Activated CD4-positive, CD25-positive, alpha-beta regulatory T cell treated with anti-CD3 and anti-CD28 coated beads, Interleukin-2, amount 50 U/mL, for 72 hours (primary cell): Measurements from ENCODE around the gene PDXDC1.
A peak's percentile ranks its signal among the peaks of the same experiment; 100 is the strongest.
"Not testable (repeated sequence)": the region's sequence is repeated elsewhere in the genome, so short reads cannot be mapped to it uniquely, and the experiment has no call there.

ENCODE experiments used
- DNase-seq: peaks from one replicate; pipeline ENCODE4 v3.0.0; 2021

Gene PDXDC1

DNA sequence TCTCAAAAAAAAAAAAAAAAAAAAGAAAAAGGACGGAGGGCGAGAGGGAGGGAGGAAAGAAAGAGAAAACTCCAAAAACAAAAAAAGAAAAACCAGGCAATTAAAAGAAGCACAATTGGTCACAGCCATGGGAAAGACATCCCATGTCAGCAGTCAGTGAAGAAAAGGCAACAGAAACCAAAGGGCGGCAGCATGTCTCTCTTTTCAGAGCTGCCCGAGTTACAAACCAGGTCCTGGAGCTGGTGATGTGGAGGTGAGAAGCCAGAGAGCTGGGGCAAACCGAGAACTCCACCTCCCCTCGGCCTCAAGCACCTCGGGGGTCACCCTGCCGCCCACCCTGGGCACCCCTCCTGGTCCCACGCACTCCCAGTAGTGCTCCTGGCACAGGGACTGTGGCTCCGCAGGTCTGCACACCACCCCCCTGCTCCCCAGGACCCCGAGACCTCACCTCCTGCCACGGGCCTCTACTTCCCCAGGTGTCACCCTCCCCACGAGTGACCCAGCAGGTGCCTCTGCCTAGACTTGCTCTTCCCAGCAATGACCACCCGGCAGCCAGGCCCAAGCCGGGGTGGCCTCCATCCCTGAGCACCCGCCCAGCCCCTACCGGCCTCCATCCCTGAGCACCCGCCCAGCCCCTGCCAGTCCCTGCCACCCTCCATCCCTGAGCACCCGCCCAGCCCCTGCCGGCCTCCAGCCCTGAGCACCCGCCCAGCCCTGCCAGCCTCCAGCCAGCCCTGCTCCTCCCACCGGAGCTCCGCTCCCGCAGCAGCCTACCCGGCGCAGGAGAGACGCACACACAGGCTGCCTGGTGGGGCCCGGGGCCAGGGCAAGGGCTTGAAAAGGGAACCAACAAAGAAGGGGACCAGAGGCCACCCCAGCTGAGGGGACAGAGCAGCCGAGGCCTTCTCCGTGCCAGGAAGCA, 165.9 kb downstream of the PDXDC1 start:
- not testable (repeated sequence) for DNase-seq

DNA sequence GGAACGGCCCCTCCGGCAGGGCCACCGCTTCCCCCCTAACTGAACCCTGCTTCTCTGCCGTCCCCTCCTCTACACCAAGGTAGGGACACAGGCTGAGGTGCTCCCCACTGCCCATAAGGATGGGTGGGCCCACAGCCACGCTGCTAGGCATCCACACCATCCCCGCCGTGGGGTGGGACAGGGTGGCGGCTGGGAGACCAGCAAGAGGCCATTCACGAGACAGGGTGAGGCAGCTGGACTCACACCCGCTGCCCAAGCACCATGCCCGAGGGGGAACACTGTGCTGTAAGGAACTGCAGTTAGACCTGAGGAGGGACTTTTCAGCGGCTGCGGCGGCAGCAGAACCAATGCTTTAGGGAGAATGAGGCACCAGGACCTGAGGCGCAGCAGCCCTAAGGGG, 166.8 kb downstream of the PDXDC1 start:
- DNase-seq = no peak

DNA sequence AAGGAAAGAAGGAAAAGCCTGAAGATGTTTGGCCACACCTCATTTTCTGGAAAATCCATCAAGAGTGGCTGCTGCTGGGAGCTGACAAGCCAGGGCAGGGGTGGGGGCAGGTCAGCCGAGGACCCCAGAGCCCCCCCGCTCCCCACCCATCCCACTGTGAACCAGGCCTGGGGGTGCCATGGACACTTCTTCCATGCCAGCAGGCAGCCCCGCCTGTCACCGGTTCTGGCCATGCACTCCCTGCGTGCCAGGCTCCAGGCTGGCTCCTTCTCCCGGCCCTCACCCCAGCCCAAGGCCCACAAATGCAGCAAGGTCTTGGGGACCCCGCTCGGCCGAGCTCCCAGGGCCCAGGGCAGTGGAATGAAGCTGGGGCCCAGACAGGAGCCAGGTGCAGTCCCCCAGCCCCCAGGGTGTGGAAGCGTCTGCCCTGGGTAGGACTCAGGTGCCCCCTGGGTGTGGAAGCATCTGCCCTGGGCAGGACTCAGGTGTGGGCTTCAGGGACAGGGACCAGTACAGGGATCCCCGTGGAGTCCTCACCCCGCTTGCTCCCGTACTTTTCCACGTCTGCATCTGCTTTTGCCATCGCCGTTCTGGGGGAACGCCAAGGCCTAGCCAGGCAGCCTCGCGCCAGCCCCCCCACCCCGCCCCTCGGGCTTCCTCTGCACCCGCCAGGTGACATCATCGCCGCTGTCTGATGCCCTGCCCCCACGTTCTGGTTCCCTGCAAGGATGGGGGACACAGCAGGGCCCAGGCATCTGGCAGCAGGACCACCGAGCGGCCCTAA, 167.5 kb downstream of the PDXDC1 start:
- DNase-seq = not testable (repeated sequence)

DNA sequence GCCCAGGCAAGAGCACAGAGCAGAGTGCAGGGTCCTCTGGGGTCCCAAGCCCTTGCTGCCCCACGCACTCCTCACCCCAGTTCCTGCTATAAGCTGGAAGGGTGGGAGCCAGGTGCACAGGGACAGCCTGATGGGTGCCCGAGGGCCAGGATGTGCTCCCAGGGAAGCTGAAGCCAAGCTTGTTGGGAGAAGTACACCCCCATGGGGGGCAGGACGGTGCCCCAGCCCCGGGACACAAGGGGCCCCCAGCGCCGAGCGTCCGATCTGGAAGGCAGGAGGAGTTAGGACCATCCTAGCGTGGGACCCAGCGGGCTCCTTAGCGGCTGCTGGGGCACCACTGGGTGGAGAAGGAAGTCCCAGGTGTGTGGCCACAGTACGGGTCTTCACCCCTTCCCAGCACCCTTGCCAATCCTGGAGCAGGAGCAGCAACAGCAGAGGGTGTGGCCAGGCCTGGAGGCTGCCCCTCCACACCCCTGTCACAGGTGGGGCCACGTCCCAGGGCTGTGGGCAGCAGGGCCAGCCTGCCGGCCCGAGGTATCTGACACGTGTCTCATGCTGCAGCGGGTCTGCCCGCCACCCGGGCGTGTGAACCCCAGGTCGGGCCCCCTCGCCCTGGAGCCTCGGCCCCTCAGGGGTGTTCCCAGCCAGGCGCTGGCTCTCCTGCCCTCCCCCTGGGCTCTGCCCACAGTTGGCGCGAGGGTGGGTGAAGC, 168.2 kb downstream of the PDXDC1 start:
- not testable (repeated sequence) for DNase-seq

DNA sequence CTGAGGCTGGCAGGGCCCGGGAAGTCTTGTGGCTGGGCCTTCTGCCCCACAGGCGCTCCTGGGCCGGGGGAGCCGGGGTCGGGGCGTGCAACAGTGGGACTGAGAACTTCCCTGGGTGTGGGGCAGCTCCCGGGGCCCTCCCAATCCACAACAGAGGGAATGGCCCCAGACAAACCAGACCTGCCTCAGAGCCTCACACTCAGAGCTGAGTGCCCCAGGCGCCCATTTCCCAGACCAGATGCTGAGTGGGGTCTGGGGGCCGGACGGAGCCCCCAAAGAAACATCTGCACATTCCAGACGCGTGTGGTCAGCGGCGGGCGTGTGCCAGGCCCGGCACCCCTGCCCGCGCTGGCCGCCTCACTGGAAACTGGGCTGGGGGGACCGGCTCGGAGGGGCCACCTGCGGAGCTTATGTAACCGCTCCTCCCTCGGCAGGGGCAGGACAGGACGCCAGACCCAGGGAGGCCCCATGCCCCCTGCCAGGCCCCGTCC, 168.8 kb downstream of the PDXDC1 start:
- DNase-seq = not testable (repeated sequence)

- not testable (repeated sequence) for DNase-seq
Observed at GRCh38 chr16:15144092-15144631, 169.3 kb downstream of the PDXDC1 start.

DNA sequence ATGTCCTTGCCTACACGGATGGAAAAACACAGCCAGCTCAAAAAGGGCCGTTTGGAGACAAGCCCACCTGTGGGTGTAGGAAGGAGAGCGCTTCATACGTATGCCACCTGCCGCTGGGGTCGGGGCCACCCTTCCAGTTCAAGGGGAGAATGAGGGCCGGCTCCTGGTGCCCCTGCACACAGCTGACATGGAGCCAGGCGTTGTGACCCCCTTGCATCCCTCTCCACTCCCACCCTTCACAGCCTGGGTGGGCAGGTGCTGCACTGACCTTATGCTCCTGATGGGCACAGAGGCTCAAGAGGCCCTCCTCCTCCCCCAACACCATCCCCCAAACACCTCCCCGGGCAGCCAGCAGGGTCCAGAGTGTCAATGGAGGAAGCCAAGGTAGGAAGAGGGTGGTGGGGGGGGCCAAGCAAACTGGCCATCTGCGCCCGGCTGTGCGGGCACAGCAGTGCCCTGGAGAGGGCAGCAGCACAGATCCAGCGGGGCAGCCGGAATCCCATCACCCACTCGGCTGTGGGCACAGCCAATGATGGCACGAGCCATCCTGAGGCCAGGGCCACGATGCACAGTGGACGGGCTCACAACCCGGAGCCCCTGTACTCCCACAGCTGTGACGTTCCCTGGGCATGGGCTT, 170.1 kb downstream of the PDXDC1 start:
- DNase-seq = not testable (repeated sequence)

DNA sequence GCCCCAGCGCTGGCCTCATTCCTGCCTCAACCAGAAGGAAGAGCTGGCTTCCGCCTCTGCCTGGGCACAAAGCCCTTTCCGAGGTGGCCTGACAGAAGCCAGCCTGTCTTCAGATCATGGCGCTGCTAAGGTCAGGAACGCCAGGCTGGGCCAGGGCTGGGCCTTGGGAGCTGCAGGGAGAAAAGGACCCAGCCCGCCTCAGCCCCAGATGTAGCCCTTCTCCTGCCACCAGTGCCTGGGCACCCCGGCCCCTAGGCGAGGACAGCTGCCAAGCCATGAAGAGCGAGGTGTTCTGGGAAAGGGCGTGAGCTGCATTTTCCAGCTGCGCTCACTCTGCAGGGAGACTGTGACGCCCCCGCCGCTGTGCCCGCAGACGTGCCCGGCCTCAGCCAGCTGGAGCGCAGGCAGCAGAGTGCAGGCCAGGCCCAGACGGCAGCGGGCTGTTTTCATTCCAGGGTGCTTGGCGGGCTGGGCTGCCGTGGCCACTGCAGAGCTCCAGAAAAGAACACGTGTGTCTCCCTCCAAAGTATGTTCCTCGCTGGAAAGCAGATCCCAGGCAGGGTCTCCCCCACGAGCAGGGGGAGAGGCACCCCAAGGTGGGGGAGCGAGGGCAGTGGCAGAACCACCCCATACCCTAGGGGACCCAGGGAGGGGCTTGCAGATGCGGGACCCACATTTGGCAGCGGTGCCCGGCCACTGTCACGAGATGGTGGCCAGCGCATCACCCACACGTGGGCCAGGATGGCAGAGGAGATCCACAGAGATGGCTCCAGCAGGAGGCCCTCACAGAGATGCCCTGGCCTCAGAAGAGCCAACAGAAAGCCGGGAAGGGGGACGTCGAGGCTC, 170.8 kb downstream of the PDXDC1 start:
- DNase-seq = not testable (repeated sequence)

DNA sequence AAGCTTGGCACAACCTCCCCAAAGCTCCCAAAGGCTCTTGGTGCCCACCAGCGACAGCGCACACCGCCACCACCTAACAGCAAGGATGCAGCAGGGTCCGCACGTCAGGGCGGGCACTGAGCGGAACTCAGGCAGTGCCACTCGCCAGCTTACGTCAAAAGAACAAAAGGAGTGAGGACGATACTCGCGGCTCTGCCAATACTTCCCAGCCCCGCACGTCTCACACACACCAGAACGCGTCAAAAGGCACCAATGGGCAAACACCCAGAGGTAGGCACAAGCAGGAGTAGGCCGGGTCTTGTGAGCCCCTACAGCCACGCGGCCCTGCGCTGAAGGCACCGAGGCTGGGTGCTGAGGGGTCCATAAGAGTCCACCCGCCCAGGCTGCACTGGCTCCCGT, 171.4 kb downstream of the PDXDC1 start:
- DNase-seq = not testable (repeated sequence)

- not testable (repeated sequence) for DNase-seq
Observed at GRCh38 chr16:15148831-15149230, 174.0 kb downstream of the PDXDC1 start.

DNA sequence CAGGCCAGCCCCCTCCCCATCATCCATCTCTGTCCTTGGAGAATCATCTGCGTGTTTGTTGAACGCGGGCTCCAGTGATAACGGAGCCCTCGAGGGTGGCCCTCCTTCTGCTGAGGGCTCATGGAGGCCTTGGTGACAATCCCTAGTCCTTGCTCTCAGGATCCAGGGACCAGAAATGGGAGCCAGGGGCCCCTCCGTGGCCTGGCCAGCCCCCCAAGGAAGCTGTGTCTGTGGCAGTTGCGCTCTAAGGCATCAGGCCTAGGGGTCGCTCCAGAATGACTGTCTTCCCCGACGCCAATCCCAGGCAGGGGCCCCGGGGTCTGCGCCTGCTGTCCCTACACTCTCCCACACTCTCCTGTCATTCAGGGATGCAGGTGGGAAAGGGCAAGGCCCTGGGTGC, 174.4 kb downstream of the PDXDC1 start:
- DNase-seq = not testable (repeated sequence)

DNA sequence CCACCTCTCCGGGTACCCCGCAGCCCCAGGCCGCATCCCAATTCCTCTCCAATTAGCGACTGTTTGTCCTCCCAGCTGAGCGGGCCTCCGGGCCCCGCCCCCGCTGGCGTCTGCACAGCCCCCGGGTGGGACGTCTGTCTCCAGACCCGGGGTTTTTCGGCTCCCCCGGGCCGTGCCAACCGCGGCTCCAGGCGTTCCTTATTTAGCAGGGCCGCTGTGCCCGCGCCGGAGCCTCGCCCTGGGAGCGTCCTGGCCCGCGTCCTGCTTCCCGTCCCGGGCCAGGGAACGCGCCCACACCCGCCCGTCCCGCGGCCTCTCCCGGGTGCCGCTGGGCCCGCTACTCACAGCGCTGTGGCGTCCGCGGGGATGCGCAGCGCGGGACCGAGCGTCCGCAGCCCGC, 179.2 kb downstream of the PDXDC1 start:
- not testable (repeated sequence) for DNase-seq

- peak; percentile 88 for DNase-seq
Observed at GRCh38 chr16:15154650-15155562, 180.1 kb downstream of the PDXDC1 start.

DNA sequence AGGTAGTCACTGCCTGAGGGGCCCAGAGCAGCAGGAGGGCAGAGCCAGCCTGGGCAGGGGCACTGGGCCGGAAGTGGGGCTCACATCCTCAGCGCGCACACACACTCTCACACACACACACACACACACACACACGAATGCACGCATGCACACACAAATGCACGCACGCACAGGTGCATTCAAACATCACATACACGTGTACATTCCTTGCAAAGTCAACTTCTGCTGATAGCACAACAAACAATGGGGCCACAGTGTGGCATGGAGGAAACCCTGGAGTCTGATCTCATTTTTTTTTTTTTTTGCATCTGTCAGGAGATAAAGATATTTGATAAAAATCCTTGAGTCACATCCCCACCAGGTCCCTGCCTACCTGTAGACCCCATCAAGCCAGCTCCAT, 182.8 kb downstream of the PDXDC1 start:
- not testable (repeated sequence) for DNase-seq

DNA sequence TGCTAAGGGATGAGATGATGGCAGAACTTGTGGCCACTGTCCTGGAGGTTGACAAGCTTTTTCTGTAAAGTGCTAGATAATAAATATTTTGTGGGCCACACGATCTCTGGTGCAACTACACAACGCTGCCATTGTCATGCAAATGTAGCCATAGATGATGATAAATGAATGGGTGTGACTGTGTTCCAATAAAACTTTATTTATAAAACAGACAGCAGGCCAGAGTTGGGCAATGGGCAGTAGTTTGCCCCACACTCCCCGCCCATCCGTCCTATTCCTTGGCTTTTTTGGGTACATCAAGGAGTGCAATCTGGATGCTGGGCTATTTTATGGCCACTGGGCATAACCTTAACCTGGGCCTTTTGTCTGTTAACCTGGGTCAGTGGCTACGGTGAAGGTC, 184.8 kb downstream of the PDXDC1 start:
- DNase-seq = not testable (repeated sequence)

- DNase-seq = not testable (repeated sequence)
Observed at GRCh38 chr16:15160571-15160970, 185.7 kb downstream of the PDXDC1 start.

- DNase-seq = not testable (repeated sequence)
Observed at GRCh38 chr16:15163055-15163454, 188.2 kb downstream of the PDXDC1 start.

GRCh38 chr16:15166177-15166576, 191.4 kb downstream of the PDXDC1 start:
- DNase-seq = not testable (repeated sequence)

- DNase-seq = not testable (repeated sequence)
Observed at GRCh38 chr16:15168303-15168702, 193.5 kb downstream of the PDXDC1 start.
